ENCODE data around the gene TMOD2.

Gene TMOD2

GRCh38 chr15:51727141-51727897 is 24.1 kb upstream of the TMOD2 start:
- Histone ChIP-seq H3K4me1 (ENCODE audit: insufficient read depth, low read length, poor library complexity, severe bottlenecking) (peaks cover 48% of the 10 kb centered on the region), H3K9ac (ENCODE audit: low read depth, low read length, poor library complexity, severe bottlenecking) (no peak overlapping the region), H3K27me3 (ENCODE audit: insufficient read depth, low read length, poor library complexity, severe bottlenecking) (no peaks in the 10 kb centered on the region), H3K4me2 (ENCODE audit: low read depth, low read length, poor library complexity, severe bottlenecking) (peak overlapping the region; percentile 33), H2AFZ (ENCODE audit: low read length) (no peak overlapping the region), H3K36me3 (ENCODE audit: insufficient read depth, low read length) (peaks cover 16% of the 10 kb centered on the region), H3K4me3 (ENCODE audit: low read length, poor library complexity, severe bottlenecking) (no peak overlapping the region), H3K9me3 (ENCODE audit: insufficient read depth, low read depth, low read length) (no peaks in the 10 kb centered on the region), H3K9me2 (replicated peaks; ENCODE audit: low read depth, low read length) (no peaks in the 10 kb centered on the region), H4K20me1 (ENCODE audit: insufficient read depth, low read length, poor library complexity, severe bottlenecking) (peaks cover 20% of the 10 kb centered on the region), H3K79me2 (ENCODE audit: insufficient read depth, low read length) (peaks cover 66% of the 10 kb centered on the region), H3F3A (ENCODE audit: low read depth) (peaks cover 4% of the 10 kb centered on the region; the same call in 1 of the 2 replicates)
- TF ChIP-seq CTCF (conservative IDR thresholded peaks at IDR 0.05; ENCODE audit: low read length) (peak; percentile 55), EZH2phosphoT487 (IDR thresholded peaks at IDR 0.05; ENCODE audit: borderline replicate concordance) (no peak)

GRCh38 chr15:51731549-51732267 is 19.7 kb upstream of the TMOD2 start:
- TF ChIP-seq EZH2phosphoT487 (IDR thresholded peaks at IDR 0.05; ENCODE audit: borderline replicate concordance) (no peak), CTCF (conservative IDR thresholded peaks at IDR 0.05; ENCODE audit: low read length) (no peak)
- H3K36me3 ChIP-seq (ENCODE audit: insufficient read depth, low read length) = no peaks in the 10 kb centered on the region
- peaks cover 9% of the 10 kb centered on the region for H4K20me1 ChIP-seq (ENCODE audit: insufficient read depth, low read length, poor library complexity, severe bottlenecking)
- H2AFZ ChIP-seq (ENCODE audit: low read length) = peak overlapping the region; percentile 44; the same call in 1 of the 2 replicates
- peaks cover 96% of the 10 kb centered on the region for H3K79me2 ChIP-seq (ENCODE audit: insufficient read depth, low read length)
- H3K27me3 ChIP-seq (ENCODE audit: insufficient read depth, low read length, poor library complexity, severe bottlenecking) = no peaks in the 10 kb centered on the region
- H3K4me3 ChIP-seq (ENCODE audit: low read length, poor library complexity, severe bottlenecking) = peak overlapping the region; percentile 80
- no peaks in the 10 kb centered on the region for H3K9me3 ChIP-seq (ENCODE audit: insufficient read depth, low read depth, low read length)
- 0 out of 2 replicates have a peak, but pooled peaks cover 2% of the 10 kb centered on the region for H3F3A ChIP-seq (ENCODE audit: low read depth)
- no peaks in the 10 kb centered on the region for H3K9me2 ChIP-seq (replicated peaks; ENCODE audit: low read depth, low read length)
- peak overlapping the region; percentile 80 for H3K4me2 ChIP-seq (ENCODE audit: low read depth, low read length, poor library complexity, severe bottlenecking)
- peaks cover 72% of the 10 kb centered on the region for H3K4me1 ChIP-seq (ENCODE audit: insufficient read depth, low read length, poor library complexity, severe bottlenecking)
- H3K9ac ChIP-seq (ENCODE audit: low read depth, low read length, poor library complexity, severe bottlenecking) = peak overlapping the region; percentile 67

- Histone ChIP-seq H3K36me3 (ENCODE audit: insufficient read depth, low read length) (no peaks in the 10 kb centered on the region), H3K9me3 (ENCODE audit: insufficient read depth, low read depth, low read length) (no peaks in the 10 kb centered on the region), H3K27me3 (ENCODE audit: insufficient read depth, low read length, poor library complexity, severe bottlenecking) (no peaks in the 10 kb centered on the region), H3F3A (ENCODE audit: low read depth) (0 out of 2 replicates have a peak, but pooled peaks cover 2% of the 10 kb centered on the region), H3K4me2 (ENCODE audit: low read depth, low read length, poor library complexity, severe bottlenecking) (peak overlapping the region; percentile 80), H3K79me2 (ENCODE audit: insufficient read depth, low read length) (peaks cover 89% of the 10 kb centered on the region), H3K9ac (ENCODE audit: low read depth, low read length, poor library complexity, severe bottlenecking) (peak overlapping the region; percentile 67), H2AFZ (ENCODE audit: low read length) (no peak overlapping the region), H3K4me1 (ENCODE audit: insufficient read depth, low read length, poor library complexity, severe bottlenecking) (peaks cover 65% of the 10 kb centered on the region), H4K20me1 (ENCODE audit: insufficient read depth, low read length, poor library complexity, severe bottlenecking) (peaks cover 7% of the 10 kb centered on the region), H3K9me2 (replicated peaks; ENCODE audit: low read depth, low read length) (no peaks in the 10 kb centered on the region), H3K4me3 (ENCODE audit: low read length, poor library complexity, severe bottlenecking) (peak overlapping the region; percentile 80)
- no peak for TF ChIP-seq CTCF (conservative IDR thresholded peaks at IDR 0.05; ENCODE audit: low read length)
Measured at GRCh38 chr15:51732646-51733045, 18.8 kb upstream of the TMOD2 start.

All from Loucy (cell line).